Stimulated activated CD8-positive, alpha-beta memory T cell treated with anti-CD3 and anti-CD28 coated beads, Interleukin-2, amount 100 ng/mL, for 1 hour (primary cell): ENCODE measurements around the gene KRTAP2-4.
"Not testable (repeated sequence)": the region's sequence is repeated elsewhere in the genome, so short reads cannot be mapped to it uniquely, and the experiment has no call there.

ENCODE experiments used
- DNase-seq, 2 donors: peaks; one replicate each; pipeline ENCODE4 v3.0.0-alpha.2; 2020; ENCODE audit warnings: low read depth in 2 of 2

Gene KRTAP2-4, protein sequence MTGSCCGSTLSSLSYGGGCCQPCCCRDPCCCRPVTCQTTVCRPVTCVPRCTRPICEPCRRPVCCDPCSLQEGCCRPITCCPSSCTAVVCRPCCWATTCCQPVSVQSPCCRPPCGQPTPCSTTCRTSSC

DNA sequence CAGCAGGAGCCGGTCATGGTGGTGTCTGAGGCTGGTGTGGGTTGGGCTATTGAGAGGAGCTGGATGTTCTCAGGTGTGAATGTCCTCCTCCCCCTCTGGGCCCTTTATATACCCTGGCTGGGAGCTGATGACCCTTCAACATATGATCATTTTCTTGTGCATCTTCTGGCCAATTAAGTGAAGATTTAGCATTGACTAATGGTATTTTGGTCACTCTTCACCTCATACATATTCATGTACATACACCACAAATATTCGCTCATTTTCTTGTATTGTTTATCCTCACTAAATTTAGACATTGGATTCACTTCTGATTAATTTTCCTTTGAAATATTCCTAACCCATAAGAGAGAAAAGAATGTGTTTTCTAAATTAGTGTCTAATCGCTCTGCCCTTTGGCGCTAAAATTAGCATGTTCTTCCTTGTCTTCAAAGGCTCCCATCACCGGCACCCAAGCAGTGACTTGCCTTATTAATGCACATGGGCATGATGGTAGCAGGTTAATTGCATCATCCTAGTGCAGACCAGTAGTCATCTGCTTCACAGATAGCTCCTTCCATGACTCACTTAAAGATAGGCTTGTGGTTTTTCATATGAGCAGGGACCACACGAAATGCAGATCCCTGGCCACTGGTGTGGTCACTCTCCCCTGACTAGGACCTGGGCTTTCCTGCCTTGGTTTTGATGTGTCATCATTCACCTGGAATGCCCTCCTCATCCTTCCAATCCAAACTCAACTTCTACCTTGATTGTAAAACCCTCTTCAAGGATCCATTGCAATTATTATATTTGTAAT, at the start of gene KRTAP2-4:
Gene KRTAP2-4, minus strand, starts transcription at position 51 of the 796 bp plus-strand sequence. Its CDS starts 34 bp downstream, at position 17.
- no peak for DNase-seq

- no peak for DNase-seq
These were observed 45.6 kb upstream of the KRTAP2-4 start for GRCh38 chr17:41111151-41111885.

DNA sequence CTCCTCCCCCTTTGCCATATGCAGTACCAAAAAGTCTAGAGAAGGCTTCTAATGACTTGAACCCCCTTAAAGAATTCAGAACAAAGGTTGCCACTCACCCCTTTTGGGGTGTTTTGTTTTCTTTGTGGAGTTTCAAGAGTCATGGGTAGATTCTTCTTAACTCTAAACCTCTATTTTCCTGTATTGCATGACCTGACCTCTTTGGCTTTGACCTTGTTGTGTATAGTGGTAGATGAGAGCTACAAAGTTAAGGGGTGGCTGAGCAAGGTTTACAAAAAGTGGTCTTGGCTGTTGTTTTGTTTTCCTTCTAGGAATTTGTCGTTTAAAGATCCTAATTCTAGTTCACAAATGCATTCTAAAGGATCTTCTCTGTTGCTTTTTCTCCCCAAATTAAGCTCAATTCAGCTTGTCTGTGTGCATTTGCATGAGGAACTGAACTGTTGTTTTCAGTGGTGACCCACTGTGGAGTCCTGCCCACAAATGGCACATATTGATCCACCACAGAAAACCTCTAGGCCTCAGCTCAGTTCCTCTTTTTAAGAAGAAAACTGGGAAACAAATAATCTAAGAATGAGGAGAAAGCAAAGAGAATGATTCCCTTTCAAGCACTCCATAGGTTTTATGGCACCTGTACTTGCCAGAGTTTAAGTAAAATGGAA, 43.2 kb upstream of the KRTAP2-4 start:
- not testable (repeated sequence) for DNase-seq

DNA sequence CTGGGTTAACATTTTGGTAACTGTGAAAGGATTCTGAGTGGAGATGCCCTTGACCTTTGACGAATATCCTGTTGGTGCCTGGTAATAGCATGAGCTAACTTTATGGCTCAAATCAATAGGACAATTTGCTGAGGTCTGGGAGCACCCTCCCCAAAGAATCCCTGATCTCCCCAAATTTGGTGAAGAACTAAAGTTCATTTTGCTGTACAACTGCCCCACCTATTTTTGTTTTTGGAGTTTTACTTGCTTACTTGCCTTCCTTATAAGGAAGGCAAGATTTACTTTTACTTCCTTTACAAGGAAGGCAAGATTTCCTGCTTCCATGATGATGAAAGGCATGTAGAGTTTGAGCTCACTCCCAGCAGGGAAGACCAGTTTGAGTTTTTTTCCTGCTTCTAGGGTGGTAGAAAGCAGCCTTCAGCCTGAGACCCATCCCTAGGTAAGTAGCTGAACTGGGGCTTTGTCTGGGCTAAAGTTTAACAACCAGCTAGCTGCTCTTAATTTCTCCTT, 42.3 kb upstream of the KRTAP2-4 start:
- DNase-seq, result no peak

- DNase-seq, result not testable (repeated sequence)
These were observed 39.7 kb upstream of the KRTAP2-4 start, which contains the start of gene KRTAP4-9 for GRCh38 chr17:41105347-41105746. TSS of gene KRTAP4-9 (plus strand) at chr17:41105389. CDS start at chr17:41105389, 0 bp downstream.

GRCh38 chr17:41104386-41105038, 38.8 kb upstream of the KRTAP2-4 start:
- DNase-seq, result not testable (repeated sequence)

GRCh38 chr17:41103896-41104295, 38.2 kb upstream of the KRTAP2-4 start:
- no peak for DNase-seq

DNA sequence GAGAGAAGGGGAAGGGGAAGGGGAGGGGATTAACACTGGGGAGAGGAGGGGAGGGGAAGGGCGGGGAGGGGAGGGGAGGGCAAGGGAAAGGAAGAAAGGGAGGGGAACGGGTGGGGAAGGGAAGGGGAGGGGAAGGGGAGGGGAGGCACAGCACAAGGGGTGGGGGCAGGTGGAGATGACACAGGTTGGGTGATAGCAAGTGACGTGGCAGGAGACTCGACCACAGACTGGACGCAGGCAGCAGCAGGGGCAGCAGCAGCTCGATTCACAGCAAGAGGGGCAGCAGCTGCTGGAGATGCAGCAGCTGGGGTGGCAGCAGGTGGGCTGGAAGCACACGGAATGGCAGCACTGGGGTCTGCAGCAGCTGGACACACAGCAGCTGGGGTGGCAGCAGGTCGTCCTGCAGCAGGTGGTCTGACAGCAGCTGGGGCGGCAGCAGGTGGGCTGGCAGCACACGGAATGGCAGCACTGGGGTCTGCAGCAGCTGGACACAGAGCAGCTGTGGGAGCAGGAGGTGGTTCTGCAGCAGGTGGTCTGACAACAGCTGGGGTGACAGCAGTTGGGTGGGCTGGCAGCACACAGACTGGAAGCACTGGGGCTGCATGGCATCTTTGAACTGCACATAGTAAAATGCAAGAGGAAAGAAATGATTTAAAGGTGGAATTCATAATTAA, 36.0 kb upstream of the KRTAP2-4 start, which contains the start of gene KRTAP4-16:
Gene KRTAP4-16, minus strand, starts transcription at position 624 of the 674 bp plus-strand sequence. Its CDS starts 0 bp downstream, at position 624.
- DNase-seq, result no peak

DNA sequence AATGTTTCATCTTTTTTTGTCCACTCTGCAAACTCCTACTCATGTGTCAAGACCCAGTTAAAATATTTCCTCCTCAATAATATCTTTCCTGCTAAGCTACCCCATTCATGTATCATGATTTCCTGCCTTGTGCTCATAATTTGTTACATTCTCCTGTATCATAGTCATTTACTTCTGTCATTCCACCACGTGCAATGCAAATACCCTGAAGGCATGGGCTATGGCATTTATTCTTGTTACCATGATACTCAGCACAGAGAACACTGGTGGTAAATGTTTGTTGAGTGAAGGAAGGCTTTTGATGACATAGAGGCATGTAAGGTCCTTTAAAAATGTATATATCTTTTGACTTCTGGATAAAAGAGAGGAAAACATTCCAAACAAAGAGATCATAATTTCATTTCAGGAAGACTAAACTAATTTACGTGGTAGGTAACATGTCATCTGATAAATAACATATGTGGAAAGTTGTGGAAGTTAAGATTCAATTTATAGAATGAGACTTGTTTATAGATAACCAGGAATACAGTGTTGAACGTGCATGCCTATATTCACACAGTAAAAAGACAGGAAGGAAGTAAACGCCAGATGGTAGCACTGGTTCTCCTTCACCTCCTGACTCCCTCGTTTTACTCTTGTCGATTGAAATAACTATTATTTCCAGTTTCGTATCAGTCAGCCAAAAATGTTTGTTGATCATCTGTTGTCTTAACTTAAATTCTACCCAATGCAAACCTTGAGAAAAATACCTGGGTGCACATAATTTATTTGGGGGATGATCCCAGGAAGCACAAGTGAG, 34.2 kb upstream of the KRTAP2-4 start:
- DNase-seq, result not testable (repeated sequence)

- no peak for DNase-seq
These were observed 32.8 kb upstream of the KRTAP2-4 start for GRCh38 chr17:41098481-41098880.

- DNase-seq, result no peak
These were observed 32.4 kb upstream of the KRTAP2-4 start, which contains the start of gene KRTAP4-8 for GRCh38 chr17:41098042-41098441. TSS of gene KRTAP4-8 (minus strand) at chr17:41098142. CDS start at chr17:41098084, 58 bp downstream.

DNA sequence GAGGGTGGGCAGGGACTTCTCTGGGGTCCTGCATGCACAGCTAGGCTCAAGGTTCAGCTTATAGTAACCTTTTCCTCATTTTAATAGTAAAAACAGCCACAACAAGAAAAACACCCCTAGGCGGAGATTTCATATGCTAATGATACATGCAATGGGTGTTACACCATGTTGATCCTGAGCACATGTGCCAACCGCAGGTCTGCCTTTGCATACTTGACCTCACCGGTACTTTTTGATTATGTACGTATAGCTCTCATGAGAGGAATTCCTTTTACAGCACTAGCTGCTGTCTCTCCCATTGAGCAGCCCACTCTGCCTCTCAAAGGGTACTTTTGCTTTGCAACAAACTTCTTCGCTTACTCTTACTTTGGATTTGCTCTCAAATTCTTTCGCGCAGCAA, 30.4 kb upstream of the KRTAP2-4 start:
- no peak for DNase-seq

DNA sequence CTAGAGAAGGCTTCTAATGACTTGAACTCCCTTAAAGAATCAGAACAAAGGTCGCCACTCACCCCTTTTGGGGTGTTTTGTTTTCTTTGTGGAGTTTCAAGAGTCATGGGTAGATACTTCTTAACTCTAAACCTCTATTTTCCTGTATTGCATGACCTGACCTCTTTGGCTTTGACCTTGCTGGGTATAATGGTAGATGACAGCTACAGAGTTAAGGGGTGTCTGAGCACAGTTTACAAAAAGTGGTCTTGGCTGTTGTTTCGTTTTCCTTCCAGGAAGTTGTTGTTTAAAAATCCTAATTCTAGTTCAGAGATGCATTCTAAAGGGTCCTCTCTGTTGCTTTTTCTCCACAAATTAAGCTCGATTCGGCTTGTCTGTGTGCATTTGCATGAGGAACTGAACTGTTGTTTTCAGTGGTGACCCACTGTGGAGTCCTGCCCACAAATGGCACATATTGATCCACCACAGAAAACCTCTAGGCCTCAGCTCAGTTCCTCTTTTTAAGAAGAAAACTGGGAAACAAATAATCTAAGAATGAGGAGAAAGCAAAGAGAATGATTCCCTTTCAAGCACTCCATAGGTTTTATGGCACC, 23.2 kb upstream of the KRTAP2-4 start:
- DNase-seq, result not testable (repeated sequence)

GRCh38 chr17:41084100-41084856, 18.6 kb upstream of the KRTAP2-4 start, which contains the start of gene KRTAP4-7:
TSS of gene KRTAP4-7 (plus strand) at chr17:41084150. CDS start at chr17:41084207, 57 bp downstream.
- DNase-seq, result not testable (repeated sequence)

- DNase-seq, result not testable (repeated sequence)
These were observed 17.7 kb upstream of the KRTAP2-4 start for GRCh38 chr17:41083427-41083826.

DNA sequence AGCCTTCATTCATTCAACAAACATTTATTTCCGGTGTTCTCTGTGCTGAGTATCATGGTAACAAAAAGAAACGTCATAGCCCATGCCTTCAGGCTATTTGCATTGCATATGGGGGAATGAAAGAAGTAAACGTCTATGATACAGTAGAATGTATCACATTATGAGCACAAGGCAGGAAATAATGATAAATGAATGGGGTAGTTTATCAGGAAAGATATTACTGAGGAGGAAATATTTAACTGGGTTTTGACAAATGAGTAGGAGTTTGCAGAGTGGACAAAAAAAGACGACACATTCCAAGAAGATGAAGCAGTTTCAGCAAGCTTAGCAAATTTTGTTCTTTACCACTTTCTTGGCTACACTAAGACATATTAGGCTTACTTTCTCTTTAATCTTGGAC, 16.9 kb upstream of the KRTAP2-4 start:
- DNase-seq, result no peak

DNA sequence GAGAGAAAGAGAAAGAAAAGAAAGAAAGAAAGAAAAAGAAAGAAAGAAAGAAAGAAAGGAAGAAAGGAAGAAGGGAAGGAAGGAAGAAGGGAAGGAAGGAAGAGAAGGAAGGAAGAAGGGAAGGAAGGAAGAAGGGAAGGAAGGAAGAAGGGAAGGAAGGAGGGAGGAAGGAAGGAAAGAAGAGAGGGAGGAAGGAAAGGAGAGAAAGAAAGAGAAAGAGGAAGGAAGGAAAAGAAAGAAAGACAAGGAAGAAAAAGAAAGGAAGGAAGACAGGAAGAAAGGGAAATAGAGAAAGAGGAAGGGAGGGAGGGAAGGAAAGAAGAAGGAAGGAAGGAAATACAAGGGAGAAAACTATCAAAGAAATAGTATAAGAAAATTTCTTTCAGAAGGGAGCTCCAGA, 11.1 kb upstream of the KRTAP2-4 start:
- DNase-seq, result no peak

- no peak for DNase-seq
These were observed 8.0 kb upstream of the KRTAP2-4 start for GRCh38 chr17:41073676-41074075.
